NCI-H510A (cell line): ENCODE measurements around the gene ZRANB3.
"Not testable (repeated sequence)": the region's sequence is repeated elsewhere in the genome, so short reads cannot be mapped to it uniquely, and the experiment has no call there.

Experiments used
- DNase-seq: peaks from one replicate; lab custom pipeline; 2025; lab: John Stamatoyannopoulos, UW

Gene ZRANB3

GRCh38 chr2:135530313-135531230, at the start of gene ZRANB3:
Gene ZRANB3, minus strand, starts transcription at chr2:135531218.
- peak; percentile 92 for DNase-seq

- DNase-seq = no peak
Measured at GRCh38 chr2:135573620-135574019, 42.6 kb upstream of the ZRANB3 start.

DNA sequence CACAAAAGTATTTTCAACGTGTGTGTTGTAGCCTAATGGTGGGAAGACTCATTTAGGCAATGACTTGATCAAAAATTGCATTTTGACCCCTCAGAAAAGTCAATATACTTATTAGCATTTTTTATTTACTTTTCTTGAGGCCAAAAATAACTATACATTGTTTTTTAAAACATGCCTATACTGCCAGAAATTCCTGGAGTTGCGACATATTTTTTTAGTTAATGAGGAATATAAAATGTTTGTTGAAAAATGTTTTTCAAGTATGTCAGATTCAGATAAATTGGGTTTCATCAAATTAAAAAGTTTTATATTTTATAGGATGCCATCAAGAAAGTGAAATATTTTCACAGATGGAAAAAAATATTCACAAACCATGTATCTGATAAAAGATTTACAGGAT, 39.9 kb upstream of the ZRANB3 start:
- DNase-seq = no peak

DNA sequence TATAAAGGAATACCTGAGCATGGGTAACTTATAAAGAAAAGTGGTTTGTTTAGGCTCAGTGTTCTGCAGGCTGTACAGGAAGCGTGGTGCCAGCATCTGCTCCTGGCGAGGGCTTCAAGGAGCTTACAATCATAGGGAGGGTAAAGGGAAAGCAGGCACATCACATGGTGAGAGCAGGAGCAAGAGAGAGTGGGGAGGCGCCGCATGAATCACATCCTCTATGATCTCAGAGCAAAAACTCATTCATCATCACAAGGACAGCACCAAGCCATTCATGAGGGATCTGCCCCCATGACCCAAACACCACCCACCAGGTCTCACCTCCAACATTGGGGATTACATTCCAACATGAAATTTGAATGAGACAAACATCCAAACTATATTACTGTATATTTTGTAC, 32.8 kb upstream of the ZRANB3 start:
- DNase-seq = no peak

GRCh38 chr2:135561925-135562324, 30.9 kb upstream of the ZRANB3 start:
- DNase-seq = no peak

- no peak for DNase-seq
Measured at GRCh38 chr2:135557530-135557929, 26.5 kb upstream of the ZRANB3 start.

DNA sequence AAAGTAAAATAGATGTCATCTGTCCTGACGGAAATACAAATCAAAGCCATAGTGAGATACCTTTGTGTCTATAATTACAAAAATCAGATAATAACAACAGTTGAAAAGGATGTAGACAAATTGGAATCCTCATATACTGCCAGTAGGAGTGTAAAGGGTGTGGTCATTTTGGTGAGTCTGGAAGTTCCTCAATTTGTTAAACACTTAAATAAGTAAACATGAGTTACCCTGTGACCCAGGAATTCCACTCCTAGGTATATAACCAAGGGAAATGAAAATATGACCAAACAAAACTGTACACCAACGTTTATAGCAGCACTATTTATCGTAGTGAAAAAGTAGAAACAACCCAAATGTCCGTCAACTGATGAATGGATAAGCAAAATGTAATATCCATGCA, 24.3 kb upstream of the ZRANB3 start:
- DNase-seq = no peak

DNA sequence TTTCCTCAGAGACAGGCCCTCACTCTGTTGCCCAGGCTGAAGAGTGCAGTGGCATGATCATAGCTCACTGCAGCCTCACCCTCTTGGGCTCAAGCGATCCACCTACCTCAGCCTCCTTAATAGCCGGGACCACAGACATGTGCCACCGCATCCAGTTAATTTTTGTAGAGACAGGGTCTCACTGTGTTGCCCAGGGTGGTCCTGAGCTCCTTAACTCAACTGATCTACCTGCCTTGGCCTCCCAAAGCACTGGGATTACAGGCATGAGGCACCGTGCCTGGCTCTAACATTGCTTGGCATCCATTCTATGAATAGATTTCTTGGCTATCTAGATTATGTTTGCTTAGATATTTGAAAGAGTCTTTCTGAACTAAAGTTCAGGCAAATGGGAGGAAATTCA, 21.9 kb upstream of the ZRANB3 start:
- no peak for DNase-seq

- no peak for DNase-seq
Measured at GRCh38 chr2:135551356-135551755, 20.3 kb upstream of the ZRANB3 start.

GRCh38 chr2:135547311-135547710, 16.3 kb upstream of the ZRANB3 start:
- DNase-seq = no peak

DNA sequence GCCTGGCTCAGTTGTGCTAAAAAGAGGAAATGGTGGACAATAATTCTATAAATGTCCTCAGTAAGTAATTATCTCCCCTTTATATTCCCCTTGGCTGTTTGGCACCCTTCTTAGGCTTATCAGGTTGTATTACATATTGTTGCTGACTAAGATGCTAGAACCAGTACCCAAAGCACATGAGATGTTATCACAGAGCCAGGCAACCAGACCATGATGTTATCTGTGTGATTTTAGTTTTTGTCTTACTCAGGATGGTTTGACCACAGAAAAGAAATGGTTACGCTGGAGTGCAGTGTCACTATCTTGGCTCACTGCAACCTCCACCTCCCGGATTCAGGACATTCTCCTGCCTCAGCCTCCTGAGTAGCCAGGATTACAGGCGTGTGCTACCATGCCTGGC, 15.4 kb upstream of the ZRANB3 start:
- DNase-seq = no peak

DNA sequence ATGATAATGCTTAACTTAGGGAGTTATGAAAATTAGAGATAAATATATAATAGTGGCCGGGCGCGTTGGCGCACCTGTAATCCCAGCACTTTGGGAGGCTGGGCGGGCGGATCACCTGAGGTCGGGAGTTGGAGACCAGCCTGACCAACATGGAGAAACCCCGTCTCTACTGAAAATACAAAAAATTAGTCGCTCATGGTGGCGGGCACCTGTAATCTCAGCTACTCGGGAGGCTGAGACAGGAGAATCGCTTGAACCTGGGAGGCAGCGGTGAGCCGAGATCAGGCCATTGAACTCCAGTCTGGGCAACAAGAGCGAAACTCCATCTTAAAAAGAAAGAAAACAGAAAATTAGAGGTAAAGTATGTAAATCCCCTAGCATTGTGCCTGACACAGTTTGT, 2.5 kb upstream of the ZRANB3 start:
- not testable (repeated sequence) for DNase-seq

DNA sequence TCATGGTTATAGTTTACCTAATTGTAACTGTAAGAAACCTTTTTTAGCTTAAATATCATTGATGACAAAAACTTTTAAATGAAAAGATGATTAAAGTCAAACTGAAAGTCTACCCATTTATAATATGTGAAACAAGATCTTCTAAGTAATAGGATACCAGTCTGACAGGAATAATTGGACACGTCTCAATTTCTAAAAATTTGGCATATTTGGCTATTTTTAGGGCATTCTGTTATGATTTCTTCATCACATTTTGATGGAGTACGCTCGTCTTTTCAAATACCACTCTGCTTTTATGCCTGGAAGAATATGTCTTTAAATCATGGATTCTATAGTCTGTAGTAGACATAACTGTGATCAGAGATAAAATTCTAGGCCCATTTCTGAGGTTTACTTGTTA, 1.6 kb upstream of the ZRANB3 start:
- no peak for DNase-seq

DNA sequence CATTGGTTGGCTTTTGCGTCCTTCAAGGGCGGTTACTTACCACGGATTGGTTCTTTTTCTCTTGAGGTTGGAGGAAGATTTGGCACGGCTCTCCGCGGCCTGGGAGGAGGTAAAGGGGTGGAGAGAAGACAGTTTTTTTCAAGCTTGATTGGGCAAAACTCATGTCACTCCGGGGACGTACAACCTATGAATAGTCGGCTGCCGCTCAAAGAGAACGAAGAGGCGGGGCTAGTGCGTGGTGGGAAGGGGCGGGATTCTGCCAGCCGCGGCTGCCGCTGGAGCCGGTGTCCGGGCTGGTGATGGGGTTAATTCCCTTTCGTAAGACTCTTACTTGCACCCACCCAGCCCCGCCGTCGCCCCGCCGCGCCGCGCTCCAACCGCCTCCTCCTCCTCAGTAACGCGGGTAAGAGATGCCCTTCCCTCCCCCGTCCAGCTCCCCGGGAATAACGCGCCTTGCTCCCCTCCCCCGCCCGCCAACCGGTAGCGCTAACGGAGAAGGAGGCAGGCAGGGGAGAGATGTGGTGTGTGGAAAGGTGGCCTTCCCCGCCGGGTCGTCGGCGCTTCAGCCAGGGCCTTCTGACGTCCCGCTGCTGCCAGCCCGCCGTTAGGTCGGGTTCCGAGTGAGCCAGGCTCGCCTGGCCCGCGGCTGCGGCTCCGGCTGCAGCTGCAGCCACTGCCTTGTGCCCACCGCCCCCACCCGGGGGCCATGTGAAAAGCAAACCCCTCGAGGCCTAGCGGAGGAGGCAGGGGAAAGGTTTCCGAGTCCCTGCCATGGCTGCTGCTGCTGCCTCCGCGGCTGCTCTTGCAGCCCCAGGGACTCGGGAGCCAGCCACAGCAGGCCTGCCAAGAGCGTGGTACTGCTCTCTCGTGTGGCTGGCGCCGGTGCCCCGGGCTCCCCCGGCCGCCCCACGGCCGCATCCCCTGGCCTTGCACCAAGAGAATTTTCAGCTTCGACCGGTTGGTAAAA, 496 bp upstream of the ZRANB3 start, which contains the start of gene R3HDM1:
Gene R3HDM1 (plus strand): TSS at position 254 of the 967 bp plus-strand sequence. CDS start 73,362 bp downstream, outside the sequence.
- peak; percentile 97 for DNase-seq

DNA sequence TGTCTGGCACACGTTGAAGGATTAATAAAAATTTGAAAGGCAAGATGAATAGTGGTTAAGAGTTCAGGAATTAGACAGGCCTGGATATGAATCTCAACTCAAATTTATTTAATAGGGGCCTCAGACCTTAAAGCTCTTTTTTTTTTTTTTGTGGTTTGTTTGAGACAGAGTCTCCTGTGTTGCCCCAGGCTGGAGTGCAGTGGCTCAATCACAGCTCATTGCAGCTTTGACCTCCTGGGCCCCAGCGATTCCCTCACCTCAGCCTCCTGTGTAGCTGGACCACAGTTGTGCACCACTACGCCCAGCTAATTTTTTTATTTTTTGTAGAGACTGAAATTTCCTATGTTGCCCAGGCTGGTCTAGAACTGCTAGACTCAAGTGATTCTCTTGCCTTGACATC, 3.0 kb downstream of the ZRANB3 start:
- DNase-seq = no peak

- DNase-seq = no peak
Measured at GRCh38 chr2:135525786-135526185, 5.2 kb downstream of the ZRANB3 start.

GRCh38 chr2:135512099-135512498, 18.9 kb downstream of the ZRANB3 start:
- no peak for DNase-seq

DNA sequence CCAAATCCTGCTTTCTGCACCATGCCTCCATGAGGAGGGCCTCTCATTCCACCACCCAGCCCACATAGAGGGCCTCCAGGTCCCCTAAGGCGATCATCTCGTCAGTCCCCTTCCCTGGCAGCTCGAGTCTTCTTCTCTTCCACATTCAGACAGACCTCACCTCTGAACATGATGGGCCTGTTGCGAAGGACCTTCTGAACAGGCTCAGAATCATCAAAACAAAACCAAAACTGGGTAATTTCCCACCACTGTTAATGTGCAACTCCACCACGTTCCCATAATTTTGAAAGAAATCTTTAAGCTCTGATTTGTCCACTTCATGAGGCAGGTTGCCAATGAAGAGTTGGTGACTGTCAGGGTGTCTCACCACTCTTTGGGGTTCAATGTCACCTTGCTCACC, 20.4 kb downstream of the ZRANB3 start:
- DNase-seq = no peak

DNA sequence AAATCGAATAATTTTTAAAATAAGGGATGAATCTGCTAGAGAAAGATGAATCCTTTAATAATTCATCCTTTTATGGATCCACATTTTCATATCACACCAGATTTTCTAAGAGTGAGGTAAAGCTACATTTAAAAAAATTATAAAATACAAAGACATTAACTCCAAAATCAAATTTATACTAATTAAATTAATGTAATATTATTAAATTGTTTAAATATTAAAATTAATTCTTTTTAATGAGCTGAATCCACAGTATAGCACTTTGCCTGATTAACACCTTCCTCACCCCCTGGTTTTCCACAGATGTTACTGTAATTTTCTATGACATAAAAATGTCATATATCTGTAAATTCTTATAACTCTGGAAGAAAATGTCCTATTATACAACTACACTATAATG, 26.2 kb downstream of the ZRANB3 start:
- no peak for DNase-seq

DNA sequence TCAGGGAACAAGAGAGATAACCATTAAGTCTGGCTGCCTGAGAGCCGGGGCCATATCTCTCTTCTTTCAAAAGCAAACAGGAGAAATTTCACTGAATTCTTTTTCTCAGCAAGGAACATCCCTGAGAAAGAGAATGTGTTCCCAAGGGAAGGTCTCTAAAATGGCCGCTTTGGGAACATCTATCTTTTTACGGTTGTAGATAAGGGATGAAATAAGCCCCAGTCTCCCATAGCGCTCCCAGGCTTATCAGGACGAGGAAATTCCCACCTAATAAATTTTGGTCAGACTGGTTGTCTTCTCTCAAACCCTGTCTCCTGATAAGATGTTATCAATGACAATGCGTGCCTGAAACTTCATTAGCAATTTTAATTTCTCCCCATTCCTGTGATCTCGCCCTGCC, 32.4 kb downstream of the ZRANB3 start:
- DNase-seq = not testable (repeated sequence)

GRCh38 chr2:135494917-135495316, 36.1 kb downstream of the ZRANB3 start:
- DNase-seq = no peak

GRCh38 chr2:135494503-135494902, 36.5 kb downstream of the ZRANB3 start:
- DNase-seq = no peak

DNA sequence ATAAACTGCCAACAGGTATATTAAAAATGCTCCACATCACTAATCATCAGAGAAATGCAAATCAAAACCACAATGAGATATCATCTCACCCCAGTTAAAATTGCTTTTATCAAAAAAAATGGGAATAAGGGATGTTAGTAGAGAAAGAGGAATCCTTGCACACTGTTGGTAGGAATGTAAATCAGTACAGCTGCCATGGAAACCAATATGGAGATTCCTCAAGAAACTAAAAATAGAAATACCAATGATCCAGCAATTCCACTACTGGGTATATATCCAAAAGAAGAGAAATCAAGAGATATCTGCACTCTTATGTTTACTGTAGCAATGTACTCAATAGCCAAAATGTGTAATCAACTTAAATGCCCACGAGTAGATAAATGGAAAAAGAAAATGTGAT, 40.6 kb downstream of the ZRANB3 start:
- no peak for DNase-seq
